Measurements from ENCODE around the gene COL23A1.
"Not testable (repeated sequence)": the region's sequence is repeated elsewhere in the genome, so short reads cannot be mapped to it uniquely, and the experiment has no call there.

The COL23A1 gene

DNA sequence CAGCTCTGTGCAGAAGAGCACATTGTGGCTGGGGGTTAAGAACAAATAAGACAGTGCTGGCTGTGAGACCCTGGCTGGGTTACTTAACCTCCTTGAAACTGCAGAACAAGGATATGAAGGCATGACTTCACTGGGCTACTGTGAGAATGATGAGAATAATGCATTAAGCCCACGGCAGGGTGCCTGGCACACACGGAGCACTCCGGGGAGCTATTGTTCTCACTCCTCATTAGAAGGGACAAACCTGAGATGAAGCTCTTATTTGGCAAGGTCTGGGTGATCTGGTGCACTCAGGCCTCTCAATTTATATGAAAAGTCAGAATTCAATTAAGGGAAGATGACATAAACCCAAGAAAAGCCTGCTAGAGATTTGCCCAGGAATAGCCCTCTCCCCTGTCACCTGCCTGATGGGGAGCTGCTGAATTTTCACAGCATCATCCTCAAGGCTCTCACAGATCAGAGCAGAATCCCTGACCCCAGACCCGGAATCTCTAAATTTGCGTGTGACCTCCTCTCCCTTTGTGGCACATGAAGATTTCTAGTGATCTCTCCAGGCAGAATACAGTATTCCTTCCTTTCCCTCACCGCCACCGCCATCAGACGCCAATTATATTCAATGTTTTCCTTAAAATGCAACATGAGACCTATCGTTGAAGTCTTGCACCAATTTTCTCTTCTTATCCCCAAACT, 102.1 kb downstream of the COL23A1 start:
- in situ Hi-C loops (cut with MboI; ENCODE audit: low pct_unique_long_range_greater_than_20kb, low sequenced_read_pairs, unreplicated experiment), result no loop called here
- TF ChIP-seq, protein P1, sequence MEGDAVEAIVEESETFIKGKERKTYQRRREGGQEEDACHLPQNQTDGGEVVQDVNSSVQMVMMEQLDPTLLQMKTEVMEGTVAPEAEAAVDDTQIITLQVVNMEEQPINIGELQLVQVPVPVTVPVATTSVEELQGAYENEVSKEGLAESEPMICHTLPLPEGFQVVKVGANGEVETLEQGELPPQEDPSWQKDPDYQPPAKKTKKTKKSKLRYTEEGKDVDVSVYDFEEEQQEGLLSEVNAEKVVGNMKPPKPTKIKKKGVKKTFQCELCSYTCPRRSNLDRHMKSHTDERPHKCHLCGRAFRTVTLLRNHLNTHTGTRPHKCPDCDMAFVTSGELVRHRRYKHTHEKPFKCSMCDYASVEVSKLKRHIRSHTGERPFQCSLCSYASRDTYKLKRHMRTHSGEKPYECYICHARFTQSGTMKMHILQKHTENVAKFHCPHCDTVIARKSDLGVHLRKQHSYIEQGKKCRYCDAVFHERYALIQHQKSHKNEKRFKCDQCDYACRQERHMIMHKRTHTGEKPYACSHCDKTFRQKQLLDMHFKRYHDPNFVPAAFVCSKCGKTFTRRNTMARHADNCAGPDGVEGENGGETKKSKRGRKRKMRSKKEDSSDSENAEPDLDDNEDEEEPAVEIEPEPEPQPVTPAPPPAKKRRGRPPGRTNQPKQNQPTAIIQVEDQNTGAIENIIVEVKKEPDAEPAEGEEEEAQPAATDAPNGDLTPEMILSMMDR (IDR thresholded peaks at IDR 0.05; ENCODE audit: extremely low read depth, insufficient read depth, missing control alignments), result no peak
- DNase-seq (ENCODE audit: low spot score), result no peak

DNA sequence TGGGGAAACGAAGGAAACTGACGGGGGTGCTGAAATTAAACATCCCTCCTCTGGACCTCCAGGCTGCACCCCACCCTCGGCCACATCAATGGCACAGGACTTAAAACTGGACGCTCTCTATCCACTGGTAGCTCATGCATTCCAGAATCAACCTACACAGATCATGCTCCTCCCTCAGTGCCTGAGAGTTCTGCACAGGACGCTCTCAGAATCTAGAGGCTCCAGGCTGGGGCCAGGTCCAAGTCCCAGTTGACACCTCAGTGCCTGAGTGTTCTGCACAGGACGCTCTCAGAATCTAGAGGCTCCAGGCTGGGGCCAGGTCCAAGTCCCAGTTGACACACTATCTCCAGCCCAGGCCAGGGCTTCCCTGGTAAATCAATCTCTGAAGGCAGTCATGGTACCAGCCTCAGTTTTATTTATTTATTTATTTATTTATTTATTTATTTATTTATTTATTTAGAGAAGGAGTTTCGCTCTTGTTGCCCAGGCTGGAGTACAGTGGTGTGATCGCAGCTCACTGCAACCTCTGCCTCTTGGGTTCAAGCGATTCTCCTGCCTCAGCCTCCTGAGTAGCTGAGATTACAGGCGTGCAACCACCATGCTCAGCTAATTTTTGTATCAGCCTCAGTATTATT, 103.2 kb downstream of the COL23A1 start:
- in situ Hi-C loops (cut with MboI; ENCODE audit: low pct_unique_long_range_greater_than_20kb, low sequenced_read_pairs, unreplicated experiment); DNase-seq (ENCODE audit: low spot score): not testable (repeated sequence)

DNA sequence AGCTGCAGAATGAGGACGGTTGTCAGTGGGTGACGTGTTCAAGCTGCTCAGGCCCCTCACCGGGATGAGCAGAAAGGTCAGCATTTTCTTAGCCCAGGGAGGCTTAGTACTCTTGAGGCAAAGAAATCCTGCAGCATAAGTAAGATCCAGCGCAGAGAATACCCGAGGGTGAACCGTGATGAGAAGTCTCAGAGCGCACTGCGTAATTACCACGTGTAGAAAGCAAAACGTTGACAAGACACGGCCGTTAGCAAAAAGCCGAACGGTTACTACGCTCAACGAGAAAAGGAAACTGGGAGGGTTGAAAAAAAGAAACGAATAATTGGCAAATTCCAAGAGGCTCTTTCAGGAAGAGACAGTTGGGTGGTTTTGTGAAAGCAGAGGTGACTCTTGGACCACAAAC, 104.0 kb downstream of the COL23A1 start:
- no peak for DNase-seq (ENCODE audit: low spot score)
- in situ Hi-C loops (cut with MboI; ENCODE audit: low pct_unique_long_range_greater_than_20kb, low sequenced_read_pairs, unreplicated experiment), result no loop called here
- TF ChIP-seq, protein P1 (IDR thresholded peaks at IDR 0.05; ENCODE audit: extremely low read depth, insufficient read depth, missing control alignments), result no peak

DNA sequence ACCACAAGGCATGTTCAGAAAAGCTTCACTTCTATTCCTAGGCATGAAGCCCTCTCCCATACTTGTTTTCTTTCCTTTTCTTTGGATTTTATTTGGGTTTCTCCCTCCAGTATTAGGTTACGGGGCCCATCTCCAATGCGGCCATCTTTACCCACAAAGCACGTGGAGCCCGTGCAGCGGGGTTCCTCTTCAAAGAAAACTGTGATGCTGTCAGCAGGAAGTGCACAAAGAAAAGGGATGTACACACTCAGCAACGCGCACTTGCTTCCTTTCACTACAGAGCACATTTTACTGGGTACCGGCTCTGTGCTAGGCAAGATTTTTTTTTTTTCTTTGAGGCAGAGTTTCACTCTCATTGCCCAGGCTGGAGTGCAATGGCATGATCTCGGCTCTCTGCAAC, 106.6 kb downstream of the COL23A1 start:
- in situ Hi-C loops (cut with MboI; ENCODE audit: low pct_unique_long_range_greater_than_20kb, low sequenced_read_pairs, unreplicated experiment), result no loop called here
- no peak for DNase-seq (ENCODE audit: low spot score)
- TF ChIP-seq, protein P1 (IDR thresholded peaks at IDR 0.05; ENCODE audit: extremely low read depth, insufficient read depth, missing control alignments), result no peak

DNA sequence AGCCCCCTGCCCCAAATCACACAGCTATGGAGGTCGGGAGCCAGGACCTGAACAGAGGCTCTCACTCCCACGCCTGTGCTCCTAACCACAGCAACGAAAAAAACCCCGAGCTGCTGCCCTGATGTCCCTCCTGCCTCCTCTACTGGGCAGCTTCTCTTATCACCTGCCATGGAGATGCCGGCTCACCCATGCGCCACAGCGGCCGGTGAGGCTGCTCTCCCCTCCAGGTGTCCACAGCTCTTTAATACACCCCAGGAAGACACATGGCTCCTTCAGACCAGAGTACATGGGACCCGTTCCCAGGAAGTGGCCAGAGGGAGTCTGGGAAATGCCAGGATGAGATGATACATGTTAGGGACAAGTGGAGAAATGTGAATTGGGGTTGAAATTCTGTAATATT, 110.9 kb downstream of the COL23A1 start:
- in situ Hi-C loops (cut with MboI; ENCODE audit: low pct_unique_long_range_greater_than_20kb, low sequenced_read_pairs, unreplicated experiment), result no loop called here
- DNase-seq (ENCODE audit: low spot score), result no peak
- TF ChIP-seq, protein P1 (IDR thresholded peaks at IDR 0.05; ENCODE audit: extremely low read depth, insufficient read depth, missing control alignments), result no peak

DNA sequence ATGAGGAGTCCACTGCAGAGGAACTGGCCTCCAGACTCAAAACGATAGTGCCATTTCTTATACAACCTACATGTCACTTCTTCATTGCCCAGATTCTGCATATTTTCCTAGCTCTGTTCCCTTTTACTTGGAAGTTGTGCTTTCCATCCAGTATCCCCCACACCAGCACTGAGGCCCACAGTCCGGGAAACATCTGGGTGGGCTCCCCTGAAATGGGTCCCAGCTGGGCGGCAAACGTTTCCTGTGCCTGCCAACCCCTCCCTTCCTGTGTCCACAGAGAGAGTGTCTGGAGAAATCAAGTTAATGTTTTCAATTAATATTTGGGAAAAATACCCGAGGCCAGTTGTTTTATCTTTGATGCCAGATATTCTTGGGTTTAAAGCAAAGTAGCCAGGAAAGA, 111.8 kb downstream of the COL23A1 start:
- TF ChIP-seq, protein P1 (IDR thresholded peaks at IDR 0.05; ENCODE audit: extremely low read depth, insufficient read depth, missing control alignments), result no peak
- in situ Hi-C loops (cut with MboI; ENCODE audit: low pct_unique_long_range_greater_than_20kb, low sequenced_read_pairs, unreplicated experiment), result no loop called here
- DNase-seq (ENCODE audit: low spot score), result no peak

DNA sequence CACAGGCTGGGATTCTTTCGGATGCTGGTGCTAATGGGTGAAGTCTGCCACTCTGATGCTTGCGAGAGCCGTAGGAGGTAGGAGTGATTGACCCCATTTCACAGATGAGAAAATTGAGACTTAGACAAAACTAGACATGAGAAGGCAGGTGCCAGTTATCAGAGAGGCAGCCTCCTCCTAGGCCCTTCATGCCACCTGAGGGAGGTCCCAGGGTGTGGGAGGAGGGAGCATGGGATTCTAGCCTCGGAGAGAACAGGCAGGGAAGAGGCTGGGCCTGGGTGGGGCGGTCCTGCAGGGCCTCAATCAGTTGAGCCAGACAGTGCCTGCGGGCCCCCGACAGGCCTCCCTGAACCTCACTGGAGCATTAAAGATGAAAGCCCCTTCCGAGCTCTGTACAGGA, 112.4 kb downstream of the COL23A1 start:
- no peak for DNase-seq (ENCODE audit: low spot score)
- in situ Hi-C loops (cut with MboI; ENCODE audit: low pct_unique_long_range_greater_than_20kb, low sequenced_read_pairs, unreplicated experiment), result no loop called here
- TF ChIP-seq, protein P1 (IDR thresholded peaks at IDR 0.05; ENCODE audit: extremely low read depth, insufficient read depth, missing control alignments), result no peak

All from GM13977 (cell line).